VCaP (cell line): Measurements from ENCODE around the gene B4GALNT4.
"Not testable (repeated sequence)": the region's sequence is repeated elsewhere in the genome, so short reads cannot be mapped to it uniquely, and the experiment has no call there.

Experiments used
- H3K27ac ChIP-seq: fragments of 450-650 bp; 2 replicates; pipeline ENCODE4 v1.5.1; 2017
- CTCF ChIP-seq: fragments of 450-650 bp; conservative IDR thresholded peaks from 2 replicates; pipeline ENCODE4 v1.5.1; 2017; ENCODE audit warnings: mild to moderate bottlenecking, moderate library complexity

Gene B4GALNT4

GRCh38 chr11:340539-341512, 28.5 kb upstream of the B4GALNT4 start:
- TF ChIP-seq CTCF = no peak
- H3K27ac ChIP-seq = no peak overlapping the region

- no peak for TF ChIP-seq CTCF
- no peak overlapping the region for H3K27ac ChIP-seq
These were observed 27.0 kb upstream of the B4GALNT4 start for GRCh38 chr11:342328-342727.

- TF ChIP-seq CTCF = no peak
- no peak overlapping the region for H3K27ac ChIP-seq
These were observed 24.3 kb upstream of the B4GALNT4 start for GRCh38 chr11:344836-345578.

GRCh38 chr11:346529-346928, 22.8 kb upstream of the B4GALNT4 start:
- H3K27ac ChIP-seq = no peak overlapping the region
- TF ChIP-seq CTCF = no peak

GRCh38 chr11:349270-349954, 19.9 kb upstream of the B4GALNT4 start:
- not testable (repeated sequence) for H3K27ac ChIP-seq

- not testable (repeated sequence) for H3K27ac ChIP-seq
These were observed 19.1 kb upstream of the B4GALNT4 start for GRCh38 chr11:350033-350722.

GRCh38 chr11:350723-351255, 18.5 kb upstream of the B4GALNT4 start:
- H3K27ac ChIP-seq = no peak overlapping the region
- TF ChIP-seq CTCF = no peak

GRCh38 chr11:351411-351810, 17.9 kb upstream of the B4GALNT4 start:
- no peak for TF ChIP-seq CTCF
- H3K27ac ChIP-seq = no peak overlapping the region
